Astrocyte (in vitro differentiated cells and primary cell): ENCODE data around the gene SLC25A21. TPM values are rescaled to one million over a fixed set of nuclear protein-coding genes. Genes with fewer than 3 reads are reported as not detected.
"Not testable (repeated sequence)": the region's sequence is repeated elsewhere in the genome, so short reads cannot be mapped to it uniquely, and the experiment has no call there.

Experiments
- DNase-seq: peaks from one replicate; pipeline ENCODE4 v3.0.0-alpha.2; 2010; ENCODE audit warnings: low read depth
- FAIRE-seq: peaks from 2 replicates; lab custom pipeline; 2011; peaks lifted over from hg19 to GRCh38; lab: Jason Lieb, UNC
- H2AFZ ChIP-seq: 2 replicates; pipeline ENCODE4 v1.6.0; 2012; ENCODE audit warnings: low read depth, low read length, inconsistent platforms
- H3K27ac ChIP-seq: 2 replicates; pipeline ENCODE4 v1.5.1; 2011; ENCODE audit warnings: low read depth, low read length, inconsistent platforms
- H3K27me3 ChIP-seq: 2 replicates; pipeline ENCODE4 v1.6.0; 2011; ENCODE audit warnings: low read length, inconsistent platforms; ENCODE audit not compliant: insufficient read depth
- H3K36me3 ChIP-seq: 2 replicates; pipeline ENCODE4 v1.5.1; 2011; ENCODE audit warnings: low read length, inconsistent platforms; ENCODE audit not compliant: insufficient read depth
- H3K4me1 ChIP-seq: 2 replicates; pipeline ENCODE4 v1.5.1; 2011; ENCODE audit warnings: low read length, inconsistent platforms; ENCODE audit not compliant: insufficient read depth
- H3K4me2 ChIP-seq: 2 replicates; pipeline ENCODE4 v1.6.0; 2012; ENCODE audit warnings: low read length, inconsistent platforms
- H3K4me3 ChIP-seq: 2 replicates; pipeline ENCODE4 v1.5.1; 2011; ENCODE audit warnings: low read depth, mild to moderate bottlenecking, low read length, inconsistent platforms; ENCODE audit not compliant: insufficient read depth
- H3K79me2 ChIP-seq: 2 replicates; pipeline ENCODE4 v1.6.0; 2012; ENCODE audit warnings: mild to moderate bottlenecking, low read length, inconsistent platforms; ENCODE audit not compliant: insufficient read depth
- H3K9ac ChIP-seq: 2 replicates; pipeline ENCODE4 v1.6.0; 2012; ENCODE audit warnings: mild to moderate bottlenecking, low read length, inconsistent platforms
- H3K9me3 ChIP-seq: 2 replicates; pipeline ENCODE4 v1.5.1; 2012; ENCODE audit warnings: low read depth, mild to moderate bottlenecking, low read length, inconsistent platforms; ENCODE audit not compliant: insufficient read depth
- H4K20me1 ChIP-seq: 2 replicates; pipeline ENCODE4 v1.6.0; 2012; ENCODE audit warnings: low read length, inconsistent platforms; ENCODE audit not compliant: insufficient read depth
- H3K27ac Mint-ChIP-seq: one replicate; pipeline ENCODE4 v1.8.0; 2021; ENCODE audit warnings: mild to moderate bottlenecking, mixed read lengths; ENCODE audit not compliant: unreplicated experiment
- H3K27me3 Mint-ChIP-seq: one replicate; pipeline ENCODE4 v1.8.0; 2021; ENCODE audit warnings: low read depth, mixed read lengths; ENCODE audit not compliant: unreplicated experiment
- H3K36me3 Mint-ChIP-seq: one replicate; pipeline ENCODE4 v1.8.0; 2021; ENCODE audit warnings: low read depth, mixed read lengths; ENCODE audit not compliant: unreplicated experiment
- H3K4me1 Mint-ChIP-seq: one replicate; pipeline ENCODE4 v1.8.0; 2021; ENCODE audit warnings: low read depth, mixed read lengths; ENCODE audit not compliant: unreplicated experiment
- H3K4me3 Mint-ChIP-seq: one replicate; pipeline ENCODE4 v1.8.0; 2021; ENCODE audit warnings: mild to moderate bottlenecking, moderate library complexity, mixed read lengths; ENCODE audit not compliant: unreplicated experiment
- H3K9me3 Mint-ChIP-seq: one replicate; pipeline ENCODE4 v1.8.0; 2021; ENCODE audit warnings: mild to moderate bottlenecking, mixed read lengths; ENCODE audit not compliant: unreplicated experiment
- EZH2 ChIP-seq: IDR thresholded peaks from 2 replicates; pipeline ENCODE4 v1.6.1; 2012; ENCODE audit warnings: mild to moderate bottlenecking, low read length, inconsistent platforms; ENCODE audit not compliant: insufficient read depth
- total RNA-seq: library from RNA; stranded (reverse); gene quantifications from 2 replicates; pipeline ENCODE4 v1.2.1, GENCODE V29; 2021
- TF ChIP-seq, protein P1 (sequence below): IDR thresholded peaks from 2 replicates; pipeline ENCODE4 v1.5.1; 2011; ENCODE audit warnings: low read depth, mild to moderate bottlenecking, inconsistent platforms, low read length, moderate library complexity; ENCODE audit not compliant: insufficient read depth

SLC25A21 gene
- total RNA-seq, 1 donor from 2014 or later: 1.5 TPM

DNA sequence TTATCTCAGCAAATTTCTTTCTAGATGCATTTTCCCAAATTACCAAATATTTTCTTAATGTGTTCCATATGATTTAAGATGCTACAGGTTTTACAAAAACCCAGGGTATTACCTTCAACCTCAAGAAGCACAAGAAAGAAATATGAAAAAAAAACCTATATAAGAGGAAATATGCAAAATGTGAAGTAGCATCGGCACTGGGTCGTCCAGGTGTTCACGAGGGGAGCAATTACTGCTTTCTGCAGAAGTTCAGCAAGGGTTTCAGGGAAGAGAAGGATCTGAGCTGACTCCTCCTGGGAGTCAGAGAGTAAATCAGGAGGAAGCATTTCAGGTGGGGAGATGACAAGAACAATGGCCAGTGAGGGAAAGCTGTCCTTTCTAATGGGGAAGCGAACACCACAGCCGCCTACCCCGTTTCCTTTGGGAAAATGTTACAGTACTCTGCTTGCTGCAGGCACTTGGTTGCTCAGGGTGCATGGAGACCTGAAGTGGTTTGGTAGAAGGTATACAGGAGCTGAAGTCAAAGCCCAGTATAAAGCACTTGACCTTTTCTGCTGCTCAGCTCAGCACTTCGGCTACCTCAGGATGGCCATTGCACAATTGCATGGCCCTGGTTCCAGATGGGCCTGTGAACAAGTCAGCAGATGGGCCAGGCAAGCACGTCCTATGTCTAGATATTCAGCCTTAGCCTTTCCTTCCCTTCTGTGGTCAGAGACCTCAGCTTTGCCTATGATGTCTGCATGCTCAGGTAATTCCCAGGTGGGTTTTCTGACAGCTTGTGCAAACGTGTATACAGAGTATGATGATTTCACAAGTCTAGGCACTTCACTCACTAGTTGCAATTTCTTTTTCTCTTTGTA, 355.1 kb downstream of the SLC25A21 start:
- no peak overlapping the region for H3K9ac ChIP-seq
- H3K27me3 Mint-ChIP-seq: no peaks in the 10 kb centered on the region
- H3K36me3 ChIP-seq: no peaks in the 10 kb centered on the region
- DNase-seq (no peak), FAIRE-seq (no peak)
- peaks cover 25% of the 10 kb centered on the region for H3K4me1 Mint-ChIP-seq
- no peaks in the 10 kb centered on the region for H3K79me2 ChIP-seq
- no peaks in the 10 kb centered on the region for H3K4me1 ChIP-seq
- no peak overlapping the region for H3K4me2 ChIP-seq
- H4K20me1 ChIP-seq: no peaks in the 10 kb centered on the region
- no peak overlapping the region for H3K4me3 ChIP-seq
- peaks cover 2% of the 10 kb centered on the region for H3K9me3 Mint-ChIP-seq
- no peak overlapping the region for H3K4me3 Mint-ChIP-seq
- H2AFZ ChIP-seq: no peak overlapping the region
- H3K27ac Mint-ChIP-seq: no peak overlapping the region
- H3K27me3 ChIP-seq: no peaks in the 10 kb centered on the region
- no peaks in the 10 kb centered on the region for H3K36me3 Mint-ChIP-seq
- H3K9me3 ChIP-seq: peaks cover 3% of the 10 kb centered on the region
- H3K27ac ChIP-seq: no peak overlapping the region
- no peak for TF ChIP-seq EZH2
- TF ChIP-seq, protein P1, sequence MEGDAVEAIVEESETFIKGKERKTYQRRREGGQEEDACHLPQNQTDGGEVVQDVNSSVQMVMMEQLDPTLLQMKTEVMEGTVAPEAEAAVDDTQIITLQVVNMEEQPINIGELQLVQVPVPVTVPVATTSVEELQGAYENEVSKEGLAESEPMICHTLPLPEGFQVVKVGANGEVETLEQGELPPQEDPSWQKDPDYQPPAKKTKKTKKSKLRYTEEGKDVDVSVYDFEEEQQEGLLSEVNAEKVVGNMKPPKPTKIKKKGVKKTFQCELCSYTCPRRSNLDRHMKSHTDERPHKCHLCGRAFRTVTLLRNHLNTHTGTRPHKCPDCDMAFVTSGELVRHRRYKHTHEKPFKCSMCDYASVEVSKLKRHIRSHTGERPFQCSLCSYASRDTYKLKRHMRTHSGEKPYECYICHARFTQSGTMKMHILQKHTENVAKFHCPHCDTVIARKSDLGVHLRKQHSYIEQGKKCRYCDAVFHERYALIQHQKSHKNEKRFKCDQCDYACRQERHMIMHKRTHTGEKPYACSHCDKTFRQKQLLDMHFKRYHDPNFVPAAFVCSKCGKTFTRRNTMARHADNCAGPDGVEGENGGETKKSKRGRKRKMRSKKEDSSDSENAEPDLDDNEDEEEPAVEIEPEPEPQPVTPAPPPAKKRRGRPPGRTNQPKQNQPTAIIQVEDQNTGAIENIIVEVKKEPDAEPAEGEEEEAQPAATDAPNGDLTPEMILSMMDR: no peak

DNA sequence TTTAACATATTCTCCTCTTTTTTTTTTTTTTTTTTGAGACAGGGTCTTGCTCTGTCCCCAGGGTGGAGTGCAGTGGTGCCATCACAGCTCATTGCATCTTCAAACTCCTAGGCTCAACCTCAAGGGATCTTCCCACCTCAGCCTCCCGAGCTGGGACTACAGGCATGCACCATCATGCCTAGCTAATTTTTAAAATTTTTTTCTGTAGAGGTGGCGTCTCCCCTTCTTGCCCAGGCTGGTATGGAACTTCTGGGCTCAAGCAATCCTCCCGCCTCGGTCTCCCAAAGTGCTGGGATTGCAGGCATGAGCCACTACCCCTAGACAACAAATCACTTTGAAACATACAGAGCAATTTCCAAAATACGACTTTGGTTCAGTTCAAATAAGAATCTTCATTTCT, 355.9 kb downstream of the SLC25A21 start:
- no peak overlapping the region for H3K27ac Mint-ChIP-seq
- Histone ChIP-seq H3K4me3 (no peak overlapping the region), H3K9ac (no peak overlapping the region), H3K27me3 (no peaks in the 10 kb centered on the region), H3K79me2 (no peaks in the 10 kb centered on the region), H3K4me2 (no peak overlapping the region), H4K20me1 (no peaks in the 10 kb centered on the region), H3K36me3 (no peaks in the 10 kb centered on the region), H3K4me1 (no peaks in the 10 kb centered on the region), H3K9me3 (peaks cover 3% of the 10 kb centered on the region), H3K27ac (no peak overlapping the region), H2AFZ (no peak overlapping the region)
- H3K4me3 Mint-ChIP-seq: no peak overlapping the region
- H3K9me3 Mint-ChIP-seq: peaks cover 2% of the 10 kb centered on the region
- H3K36me3 Mint-ChIP-seq: no peaks in the 10 kb centered on the region
- H3K4me1 Mint-ChIP-seq: peaks cover 25% of the 10 kb centered on the region
- H3K27me3 Mint-ChIP-seq: no peaks in the 10 kb centered on the region
- no peak for FAIRE-seq
- TF ChIP-seq, protein P1: no peak
- no peak for TF ChIP-seq EZH2
- no peak for DNase-seq

DNA sequence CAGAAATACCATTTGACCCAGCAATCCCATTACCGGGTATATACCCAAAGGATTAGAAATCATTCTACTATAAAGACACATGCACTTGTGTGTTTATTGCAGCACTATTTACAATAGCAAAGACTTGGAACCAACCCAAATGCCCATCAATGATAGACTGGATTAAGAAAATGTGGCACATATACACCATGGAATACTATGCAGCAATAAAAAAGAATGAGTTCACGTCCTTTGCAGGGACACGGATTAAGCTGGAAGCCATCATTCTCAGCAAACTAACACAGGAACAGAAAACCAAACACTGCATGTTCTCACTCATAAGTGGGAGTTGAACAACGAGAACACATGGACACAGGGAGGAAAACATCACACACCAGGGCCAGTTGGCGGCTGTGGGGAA, 357.6 kb downstream of the SLC25A21 start:
- not testable (repeated sequence) for H3K36me3 Mint-ChIP-seq, H3K36me3 ChIP-seq, H3K27me3 Mint-ChIP-seq, H3K4me2 ChIP-seq, H3K27me3 ChIP-seq, H3K4me1 ChIP-seq, DNase-seq, FAIRE-seq, H2AFZ ChIP-seq, H3K79me2 ChIP-seq, H3K4me3 Mint-ChIP-seq, H3K9ac ChIP-seq, H3K27ac ChIP-seq, H3K27ac Mint-ChIP-seq, H3K9me3 ChIP-seq, H3K4me3 ChIP-seq, H3K9me3 Mint-ChIP-seq, H4K20me1 ChIP-seq
- peaks cover 14% of the 10 kb centered on the region for H3K4me1 Mint-ChIP-seq
